ENCODE data around the gene EIF2B1. TPM values are rescaled to one million over a fixed set of nuclear protein-coding genes. Genes with fewer than 3 reads are reported as not detected.

EIF2B1 gene
- total RNA-seq, result 26.8 TPM

GRCh38 chr12:123633379-123634141, at the start of gene EIF2B1, which contains the start of gene GTF2H3:
Gene EIF2B1 (minus strand): TSS chr12:123633686. CDS start chr12:123633557, 129 bp downstream.
Gene GTF2H3 (plus strand): TSS chr12:123633829. CDS start chr12:123633860, 31 bp downstream.

DNA sequence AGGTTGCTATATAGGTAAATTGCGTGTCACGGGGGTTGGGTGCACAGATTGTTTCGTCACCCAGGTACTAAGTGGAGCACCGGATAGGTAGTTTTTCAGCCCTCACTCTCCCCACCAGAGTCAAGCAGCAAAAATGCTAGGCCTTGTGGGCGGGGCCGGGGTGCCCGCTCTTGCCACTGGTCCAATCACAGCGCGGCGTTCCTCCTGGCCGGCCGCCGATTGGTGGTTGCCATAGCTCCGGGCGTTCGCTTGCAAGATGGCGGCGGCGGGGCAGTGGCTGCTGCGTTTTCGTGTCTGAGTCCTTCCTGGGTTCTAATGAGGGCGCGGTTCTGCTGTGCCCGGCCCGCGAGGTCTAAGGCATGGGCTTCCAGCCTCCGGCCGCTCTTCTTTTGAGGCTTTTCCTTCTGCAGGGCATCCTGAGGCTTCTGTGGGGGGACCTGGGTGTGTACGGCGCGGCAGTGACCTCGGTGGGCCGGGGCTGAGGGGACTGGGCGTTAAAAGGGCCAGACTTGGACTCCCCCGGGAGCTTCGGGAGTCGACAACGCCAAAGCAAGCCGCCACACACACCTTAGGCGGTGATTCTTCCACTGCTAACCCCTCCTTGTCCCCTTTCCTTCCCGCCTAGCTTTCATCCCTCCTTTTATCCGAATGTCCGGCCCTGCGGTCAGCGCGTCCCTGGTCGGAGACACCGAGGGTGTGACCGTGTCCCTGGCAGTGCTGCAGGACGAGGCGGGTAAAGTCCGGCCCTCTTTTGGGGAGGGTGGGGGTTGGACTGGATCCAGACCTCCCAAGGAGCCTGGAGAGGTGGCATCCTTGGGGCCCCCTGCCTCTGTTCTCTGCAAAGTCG, 37.6 kb upstream of the EIF2B1 start, which contains the start of gene TCTN2:
TCTN2 (plus strand) TSS at position 232 of the 847 bp plus-strand sequence; CDS start at position 360, 128 bp downstream.

DNA sequence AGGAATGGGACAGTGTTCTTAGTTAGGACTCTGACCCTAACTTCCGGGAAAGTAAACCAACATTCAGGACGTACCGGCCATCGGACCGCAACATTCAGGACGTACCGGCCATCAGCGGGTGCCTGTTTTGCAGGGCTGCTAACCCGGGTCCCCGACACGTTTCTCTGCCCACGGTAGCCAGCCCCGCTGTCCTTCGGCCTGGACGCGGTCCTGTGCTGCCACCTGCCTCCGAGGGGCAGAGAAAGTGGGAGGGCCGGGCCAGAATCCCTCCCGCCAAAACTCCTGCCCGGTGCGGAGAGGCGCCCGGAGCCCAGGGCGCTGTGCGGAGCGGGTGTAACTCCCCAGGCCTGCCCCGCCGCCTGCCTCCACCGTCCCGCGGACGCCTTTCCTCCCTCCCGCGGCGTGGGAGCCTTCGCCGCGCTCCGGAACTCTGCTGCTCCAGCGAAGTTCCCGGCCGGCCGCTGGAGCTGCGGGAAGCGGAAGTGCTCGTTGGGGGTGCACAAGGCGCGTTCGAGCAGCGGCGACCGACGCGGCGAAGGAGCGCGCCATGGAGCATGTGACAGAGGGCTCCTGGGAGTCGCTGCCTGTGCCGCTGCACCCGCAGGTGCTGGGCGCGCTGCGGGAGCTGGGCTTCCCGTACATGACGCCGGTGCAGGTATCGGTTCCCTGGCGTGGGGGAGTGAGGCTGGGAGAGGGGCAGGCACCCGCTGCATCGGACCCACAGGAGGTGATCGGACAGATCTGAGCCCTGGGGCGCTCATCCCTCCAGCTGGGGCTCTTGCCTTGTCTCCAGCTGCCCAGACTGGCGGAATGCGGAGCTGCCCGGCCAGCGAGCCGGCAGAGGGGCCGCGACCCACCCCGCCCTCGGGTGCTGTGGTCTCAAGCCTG, 31.6 kb downstream of the EIF2B1 start, which contains the start of gene DDX55:
DDX55 (plus strand) TSS at position 498 of the 888 bp plus-strand sequence; CDS start at position 548, 50 bp downstream.

Small RNAs within 50 kb of the gene (small RNA-seq; reads per million reads assigned to genes)
- 0.08 reads per million for gene SNORA9B

Other genes with a start within 250 kb of the EIF2B1 start
- 29.8 TPM for gene KMT5A, start 249.6 kb downstream of the EIF2B1 start, total RNA-seq
- 1.8 TPM for gene RILPL2, start 197.0 kb downstream of the EIF2B1 start, total RNA-seq
- 24.7 TPM for gene SNRNP35, start 175.5 kb downstream of the EIF2B1 start, total RNA-seq
- gene RILPL1, start 100.0 kb downstream of the EIF2B1 start, total RNA-seq, result 6.2 TPM
- 213 TPM for gene TMED2, start 49.1 kb downstream of the EIF2B1 start, total RNA-seq
- 19.8 TPM for gene DDX55, start 31.6 kb downstream of the EIF2B1 start, total RNA-seq
- 32.5 TPM for gene GTF2H3, start 143 bp upstream of the EIF2B1 start, total RNA-seq
- 33.0 TPM for gene TCTN2, start 37.4 kb upstream of the EIF2B1 start, total RNA-seq
- gene ATP6V0A2, start 78.7 kb upstream of the EIF2B1 start, total RNA-seq, result 20.1 TPM
- gene DNAH10, start 128.6 kb upstream of the EIF2B1 start, total RNA-seq, result 5.3 TPM